Right lung (tissue), 5 donors: ENCODE results near the gene NIN. TPM values are rescaled to one million over a fixed set of nuclear protein-coding genes. Genes with fewer than 3 reads are reported as not detected.
A peak's percentile ranks its signal among the peaks of the same experiment; 100 is the strongest.

ENCODE experiments used
- DNase-seq, 2 donors: peaks; one replicate each; pipeline ENCODE4 v3.0.0-alpha.2; 2013
- polyA plus RNA-seq, 5 donors: library from polyadenylated mRNA; unstranded; fragments of 120-200 nt; gene quantifications; one replicate each; pipeline versions ENCODE4 v1.2.1 to v1.2.3, GENCODE V29; 2013; ENCODE audit warnings: inconsistent platforms in 1 of 5, low replicate concordance in 1 of 5; ENCODE audit not compliant: insufficient read length in 5 of 5, insufficient read depth in 1 of 5

The NIN gene
- polyA plus RNA-seq, 5 donors = 17.5 to 32.7 (median 27.5) TPM

DNA sequence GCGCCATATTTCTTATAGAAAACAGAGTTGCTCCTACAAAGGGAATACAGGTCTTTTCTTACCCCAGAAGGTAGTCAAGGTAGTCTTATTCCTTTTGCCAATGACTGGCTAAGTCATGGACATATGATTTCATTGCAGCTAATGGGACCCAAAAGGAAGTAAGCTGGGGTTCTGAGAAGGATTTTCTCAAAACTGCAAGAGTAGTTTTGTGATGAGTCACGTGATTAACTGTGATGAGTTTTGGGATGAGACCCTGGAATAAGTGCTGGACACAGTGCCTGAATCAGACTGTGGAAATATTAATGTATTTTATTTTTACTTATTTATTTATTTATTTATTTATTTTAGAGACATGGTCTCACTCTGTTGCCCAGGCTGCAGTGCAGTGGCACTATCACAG is 13.4 kb upstream of the NIN start:
- no peak for DNase-seq

DNA sequence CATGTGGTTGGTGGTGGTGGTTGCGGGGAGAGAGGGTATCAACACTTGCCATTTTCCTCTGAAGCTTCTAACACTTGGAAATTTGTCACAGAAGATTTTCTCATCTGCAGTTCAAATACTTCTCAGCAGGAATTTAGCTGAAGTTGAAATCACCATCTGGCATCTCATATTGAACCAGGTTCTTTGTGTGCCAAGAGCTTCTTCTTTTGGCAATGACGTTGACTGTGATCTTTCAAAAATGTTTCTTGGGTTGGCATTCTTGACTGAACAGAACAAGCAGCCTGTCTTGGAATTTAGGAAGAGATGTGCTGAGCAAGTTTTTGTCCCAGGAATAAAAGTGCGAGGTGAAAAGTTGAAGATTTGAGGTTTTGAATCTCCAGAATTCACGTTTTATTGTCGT is 8.7 kb upstream of the NIN start:
- no peak for DNase-seq

DNA sequence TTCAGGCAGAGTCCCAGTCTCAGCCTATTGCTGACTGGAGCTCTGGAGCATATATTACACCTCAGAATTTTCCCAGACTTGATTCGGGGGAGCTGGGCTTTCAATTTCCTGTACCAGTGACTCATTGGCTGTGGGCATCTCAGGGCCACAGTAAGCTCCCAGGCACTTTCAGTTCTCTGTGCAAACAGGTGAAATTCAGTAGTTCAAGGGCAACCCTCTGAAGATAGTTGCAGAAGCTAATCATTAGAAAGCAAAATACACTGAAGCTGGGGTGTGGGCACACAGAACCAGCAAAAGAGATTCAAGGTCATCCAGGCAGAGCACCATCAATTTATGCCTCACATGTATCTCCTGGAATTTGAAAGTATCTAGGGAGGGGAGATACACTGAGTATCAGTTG is 8.1 kb upstream of the NIN start:
- no peak for DNase-seq

DNA sequence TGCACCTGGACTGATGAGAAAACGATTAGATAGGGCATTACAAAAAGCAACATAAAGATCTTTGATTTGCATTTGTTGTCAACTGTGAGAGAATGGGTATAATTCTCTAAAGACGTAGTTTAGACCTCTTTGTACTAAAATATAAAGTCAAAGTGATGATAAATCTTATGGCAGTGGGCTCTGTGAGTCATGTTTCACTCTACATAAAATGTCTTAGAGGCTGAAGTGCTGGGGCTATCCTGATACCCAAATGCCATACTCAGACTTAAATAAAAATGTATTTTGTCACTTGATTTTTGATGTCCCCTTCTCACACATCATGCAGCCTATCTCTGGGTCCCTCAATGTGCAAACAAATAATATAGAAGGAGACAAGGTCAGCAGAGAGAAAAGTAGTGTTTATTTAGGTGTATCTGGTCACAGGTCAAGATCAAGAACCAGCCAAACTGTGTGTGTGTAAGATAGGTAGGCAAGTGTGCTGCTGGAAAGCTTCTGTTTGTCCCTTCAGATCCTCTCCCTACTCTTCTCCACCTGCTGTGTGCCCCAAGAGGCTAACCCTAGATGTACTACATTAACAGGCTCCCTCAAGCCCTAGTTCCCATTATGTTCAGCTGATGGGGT is 7.0 kb upstream of the NIN start:
- no peak for DNase-seq

DNA sequence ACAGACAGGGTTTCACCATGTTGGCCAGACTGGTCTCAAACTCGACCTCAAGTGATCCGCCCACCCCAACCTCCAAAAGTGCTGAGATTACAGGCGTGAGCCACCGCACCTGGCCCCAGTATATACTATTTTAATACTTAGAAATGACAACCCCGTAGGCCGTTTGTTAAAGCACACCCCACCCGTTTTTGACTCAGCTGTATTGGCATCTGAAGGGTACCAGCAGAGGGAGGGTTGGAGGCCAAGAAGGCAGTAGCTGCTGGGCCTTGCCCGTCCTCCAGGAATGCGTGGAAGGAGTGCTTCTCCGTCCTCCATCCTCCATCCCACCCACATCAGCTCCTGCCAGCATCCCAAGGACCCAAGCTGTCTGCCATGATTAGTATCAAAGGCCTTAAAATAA is 6.3 kb upstream of the NIN start:
- no peak for DNase-seq

DNA sequence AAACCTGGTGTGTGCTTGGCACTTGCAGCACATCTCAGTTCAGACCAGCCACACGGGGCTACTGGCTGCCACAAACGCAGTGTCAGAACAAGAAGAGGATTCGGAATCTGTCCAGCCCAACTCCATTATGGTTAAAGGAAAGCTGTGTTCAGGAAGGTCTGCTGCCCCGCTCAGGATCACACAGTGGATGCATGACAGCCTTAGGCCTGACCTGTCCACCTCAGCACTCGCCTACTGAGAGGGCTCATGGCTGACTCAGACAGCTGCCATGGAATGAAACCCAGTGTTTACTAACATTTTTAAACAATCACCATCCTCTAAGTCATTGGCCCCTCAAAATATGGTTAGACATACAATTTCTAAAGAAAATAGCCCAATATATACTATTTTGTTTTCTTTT is 5.6 kb upstream of the NIN start:
- no peak for DNase-seq

DNA sequence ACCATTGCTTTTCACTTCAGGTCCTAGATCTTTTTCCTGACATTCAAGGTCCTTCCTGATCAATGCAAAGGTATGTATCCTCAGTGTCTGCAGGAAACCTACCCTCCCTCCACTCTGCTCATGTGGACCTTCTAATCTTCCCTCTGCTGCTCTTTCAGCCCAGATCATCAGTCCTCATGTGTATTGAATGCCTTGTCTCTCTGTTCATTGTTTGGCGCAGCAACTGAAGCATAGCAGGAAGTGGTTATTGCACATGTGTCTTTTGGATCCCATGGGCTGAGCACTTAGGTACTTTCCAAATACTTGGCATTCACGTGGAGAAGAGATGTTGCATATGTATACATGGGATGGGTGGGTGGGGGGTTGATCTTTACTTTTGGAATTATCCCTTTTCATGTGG is 4.3 kb upstream of the NIN start:
- no peak for DNase-seq

DNA sequence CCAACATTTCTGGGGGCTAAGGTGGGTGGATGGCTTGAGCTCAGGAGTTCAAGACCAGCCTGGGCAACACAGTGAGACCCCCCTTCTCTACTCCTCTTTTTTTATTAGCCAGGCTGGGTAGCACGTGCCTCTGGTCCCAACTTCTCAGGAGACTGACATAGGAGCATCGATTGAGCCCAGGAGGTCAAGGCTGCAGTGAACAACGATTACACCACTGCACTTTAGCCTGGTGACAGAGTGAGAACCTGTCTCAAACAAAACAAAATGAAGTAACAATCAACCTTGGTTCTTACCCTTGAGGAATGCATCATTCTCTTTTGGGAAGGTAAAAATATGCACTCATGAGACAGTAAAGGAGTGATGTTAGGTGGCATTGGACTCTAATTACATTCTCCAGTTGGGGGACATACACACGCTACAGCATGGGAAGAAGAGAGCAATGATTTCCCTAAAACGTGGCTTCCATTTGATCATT is 3.9 kb upstream of the NIN start:
- DNase-seq = no peak

DNA sequence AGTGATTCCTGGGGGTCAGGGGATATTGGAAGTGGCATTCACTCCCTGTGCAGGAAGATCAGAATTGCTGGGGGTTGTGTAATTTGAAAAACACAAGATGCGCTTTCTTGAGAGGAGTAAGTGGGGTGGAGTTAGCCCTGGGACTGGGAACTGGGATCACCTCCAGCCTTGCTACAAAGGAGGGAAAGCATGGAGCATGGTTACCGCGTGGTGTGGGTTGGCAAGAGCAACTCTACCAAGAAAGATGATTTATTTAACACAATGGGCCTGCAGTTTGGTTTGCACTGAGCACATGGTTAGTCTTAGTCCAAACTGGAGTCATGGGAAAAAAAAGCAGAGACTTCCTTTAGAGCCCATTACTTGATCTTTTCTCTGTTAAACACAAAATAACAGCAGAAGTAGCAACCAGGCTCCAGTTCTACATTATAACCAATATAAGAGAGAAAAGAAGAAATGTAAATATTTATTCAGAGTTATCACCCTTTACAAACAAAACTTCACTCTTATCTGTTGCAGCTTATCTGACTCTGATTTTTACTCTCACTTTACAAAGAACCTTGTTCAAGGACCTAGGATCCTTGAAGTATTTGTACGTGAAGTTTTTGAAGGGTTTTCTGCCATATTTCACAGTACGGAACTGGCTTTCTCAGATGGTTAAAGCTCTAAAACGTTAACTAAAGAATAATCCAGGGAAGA is 2.1 kb upstream of the NIN start:
- no peak for DNase-seq

DNA sequence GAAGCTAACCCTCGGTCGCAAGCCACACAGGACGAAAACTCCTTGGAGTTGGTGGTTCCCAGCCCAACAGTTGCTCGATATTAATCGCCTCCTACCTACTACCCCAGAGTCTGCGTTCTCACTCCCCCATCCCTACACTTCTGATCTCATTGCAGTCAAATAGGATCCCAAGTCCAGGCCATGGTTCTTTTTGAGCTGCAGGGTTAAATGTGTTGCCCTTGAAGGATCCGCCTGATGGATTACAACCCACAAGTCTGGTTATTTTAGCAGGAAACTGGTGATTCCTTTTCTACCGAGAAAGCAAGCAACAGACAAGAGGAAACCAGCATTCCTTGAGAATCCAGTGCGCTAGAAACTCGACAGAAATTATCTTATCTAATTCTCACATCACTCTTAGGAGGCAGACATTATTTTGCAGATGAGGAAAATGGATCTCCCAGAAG is 785 bp upstream of the NIN start:
- no peak for DNase-seq

DNA sequence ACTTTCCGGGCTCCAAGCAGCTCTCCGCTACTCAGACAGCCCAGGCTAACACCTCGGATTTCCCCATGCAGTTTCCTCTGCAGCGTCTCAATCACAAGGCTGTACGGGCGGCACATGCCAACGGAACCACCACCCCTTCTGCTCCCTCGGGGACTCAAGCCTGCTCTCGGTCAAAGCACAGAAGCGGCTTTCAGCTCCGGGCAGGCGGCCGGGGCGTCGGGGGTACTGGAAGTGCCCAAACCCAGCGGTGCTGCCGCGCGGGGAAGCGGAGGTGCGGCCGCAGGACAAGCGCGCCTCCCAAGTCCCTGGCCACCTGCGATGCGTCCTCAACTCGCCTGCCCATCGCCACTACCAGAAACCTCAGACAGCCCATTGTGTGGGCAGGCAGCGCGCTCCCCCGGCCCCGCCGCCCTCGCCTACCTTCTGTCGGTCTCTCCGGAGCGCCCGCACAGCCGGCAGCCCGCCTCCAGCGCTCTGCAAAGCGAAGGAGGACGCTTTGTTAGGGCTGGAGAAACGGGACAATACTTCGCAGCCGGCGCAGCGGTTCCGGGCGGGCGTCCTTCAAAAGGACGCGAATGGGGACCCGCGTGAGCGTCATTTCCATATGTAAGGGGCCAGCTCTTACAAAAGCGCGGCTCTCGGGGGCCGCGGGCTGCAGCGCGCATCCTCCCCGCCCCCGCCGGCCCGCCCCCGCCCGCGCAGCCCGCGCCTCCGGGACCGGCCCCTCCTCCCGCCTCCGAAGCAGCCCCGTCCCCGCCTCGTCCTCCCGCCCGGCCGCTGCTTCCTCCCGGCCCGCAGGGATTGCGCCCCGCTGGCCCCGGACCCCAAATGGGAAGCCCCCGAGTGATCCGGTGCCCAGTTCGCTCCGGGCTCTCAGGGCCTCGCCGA is 674 bp downstream of the NIN start:
- DNase-seq = peak; percentile 42 to 51

DNA sequence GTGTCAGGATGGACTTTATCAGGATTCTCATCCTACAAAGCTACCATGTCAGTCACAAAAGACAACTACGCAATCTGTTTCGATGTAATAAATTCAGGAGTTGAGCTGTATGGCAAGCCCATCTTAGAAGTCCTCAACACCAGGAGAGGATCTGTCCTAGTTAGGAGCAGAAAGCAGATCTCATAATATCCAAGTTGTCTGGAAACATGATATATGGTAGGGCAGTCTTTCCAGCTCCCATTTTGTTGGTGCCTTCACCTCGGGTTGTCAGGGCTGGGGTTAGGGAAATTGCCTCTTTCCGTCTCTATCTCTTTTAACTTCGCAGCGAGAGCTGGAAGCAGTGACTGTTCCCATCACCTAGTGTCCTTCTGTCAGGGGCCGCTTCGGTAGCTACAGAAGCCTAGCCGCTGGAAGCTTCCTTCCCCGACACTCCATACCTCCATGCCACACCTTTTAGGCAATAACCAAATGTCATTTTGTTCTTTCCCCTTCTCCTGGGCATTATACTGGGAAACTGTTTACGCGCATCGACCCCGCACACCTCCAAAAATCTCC is 1.4 kb downstream of the NIN start:
- DNase-seq = no peak

DNA sequence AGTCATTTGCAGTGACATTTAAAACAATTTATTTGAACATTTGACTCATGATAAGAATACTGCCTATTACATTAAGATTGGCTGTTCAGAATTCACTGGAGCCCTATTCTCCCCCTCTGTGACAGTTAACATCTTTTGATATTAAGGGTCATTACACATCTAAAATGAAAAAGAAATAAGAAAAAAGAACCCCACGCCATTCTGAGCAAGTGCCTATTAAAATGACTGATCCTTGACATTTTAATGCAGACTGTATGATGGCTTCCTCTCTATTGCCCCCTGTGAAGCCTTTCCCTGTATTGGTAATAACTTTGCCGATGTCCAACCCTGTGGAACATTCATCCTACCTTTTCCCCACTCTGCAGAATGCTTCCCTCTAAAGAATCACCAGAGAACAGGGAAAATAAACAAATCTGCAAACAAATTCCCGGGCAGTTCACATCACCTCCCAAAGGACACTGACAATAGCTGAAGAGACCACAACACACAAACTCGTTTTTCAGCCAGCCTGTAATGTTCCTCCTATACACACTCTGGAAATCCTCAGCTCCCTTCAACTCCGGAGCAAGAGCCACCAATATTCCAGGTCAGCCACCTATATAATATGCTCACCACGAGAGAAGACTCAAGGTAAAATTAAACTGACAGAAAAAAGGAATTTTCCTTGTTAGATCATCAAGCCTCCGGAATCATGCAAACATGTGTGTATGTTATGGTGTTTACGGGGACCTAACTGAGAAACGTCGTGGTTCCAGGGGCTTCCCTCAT is 2.1 kb downstream of the NIN start:
- no peak for DNase-seq

DNA sequence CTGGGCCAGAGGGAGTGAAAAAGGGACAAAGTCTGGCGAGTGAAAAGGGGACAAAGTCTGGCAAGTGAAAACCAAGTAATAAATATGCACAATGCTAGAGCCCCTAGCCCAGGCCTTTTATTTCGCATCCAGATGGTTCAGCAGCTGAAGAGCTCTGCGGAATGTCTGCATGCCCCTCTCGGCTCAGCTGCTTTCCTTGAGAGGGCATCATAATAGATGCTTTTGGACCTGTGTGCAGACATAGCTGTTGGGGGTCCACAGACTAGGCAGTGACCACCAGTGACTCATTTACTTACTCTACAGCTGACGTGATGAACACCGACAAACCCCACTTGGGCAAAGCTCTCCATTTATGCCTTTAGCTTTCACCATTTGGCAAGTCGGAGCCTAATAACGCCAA is 4.3 kb downstream of the NIN start:
- no peak for DNase-seq

DNA sequence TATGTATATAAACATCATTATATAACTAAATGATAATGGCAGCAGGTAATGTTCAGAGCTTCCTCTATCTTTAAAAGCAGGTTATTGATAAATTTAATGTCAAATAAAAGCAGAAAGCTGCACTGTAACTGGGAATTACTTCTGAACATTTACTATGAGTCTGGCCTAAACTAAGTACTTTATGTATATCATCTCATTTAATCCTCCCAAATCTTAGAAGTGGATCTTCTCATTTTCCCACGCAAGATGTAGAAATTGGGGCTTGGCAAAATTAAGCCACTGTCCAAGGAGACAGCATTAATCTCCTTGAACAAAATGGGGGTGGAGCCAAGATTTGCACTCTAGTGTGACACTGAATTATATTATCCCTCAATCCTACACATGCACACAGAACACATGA is 5.7 kb downstream of the NIN start:
- no peak for DNase-seq

DNA sequence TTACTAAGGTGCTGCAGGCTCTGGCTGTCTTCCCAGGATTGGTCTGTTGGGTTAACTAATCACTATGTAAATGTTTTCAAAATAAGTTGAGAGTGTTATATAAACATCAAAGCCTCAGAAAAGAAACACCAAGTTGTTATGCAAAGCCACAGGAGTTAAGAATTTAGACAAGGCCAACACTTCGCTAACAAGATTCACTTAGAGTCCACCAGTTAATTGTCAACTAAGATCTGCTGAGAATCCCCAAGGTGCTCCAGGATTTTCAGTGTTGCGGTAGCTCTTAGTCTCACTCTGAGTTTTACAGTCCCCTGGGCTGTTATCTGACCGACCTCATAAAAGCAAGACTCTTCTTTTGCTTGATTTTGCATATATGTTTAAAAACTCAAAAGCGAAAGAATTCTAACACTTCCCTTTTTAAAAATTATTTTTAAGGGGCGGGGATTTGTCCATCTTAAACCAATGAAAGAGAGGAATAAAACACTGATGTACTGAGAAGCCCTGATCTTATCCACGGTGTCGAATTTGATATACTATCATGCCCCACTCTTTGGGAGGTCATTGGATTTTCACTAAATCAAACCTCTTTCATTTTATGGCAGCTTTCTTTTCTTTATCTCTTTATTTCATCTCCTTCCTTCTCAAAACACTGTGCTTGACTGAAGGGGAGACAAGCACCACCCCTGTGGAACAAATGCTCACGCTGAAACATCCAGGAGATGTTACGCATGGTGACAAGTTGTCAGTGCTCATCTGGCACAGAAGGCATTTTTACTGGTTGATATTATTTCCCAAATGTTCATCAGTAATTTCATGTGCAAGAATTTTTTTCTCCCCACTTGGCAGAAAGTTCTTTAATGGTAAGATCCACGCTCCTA is 7.0 kb downstream of the NIN start:
- DNase-seq = no peak

DNA sequence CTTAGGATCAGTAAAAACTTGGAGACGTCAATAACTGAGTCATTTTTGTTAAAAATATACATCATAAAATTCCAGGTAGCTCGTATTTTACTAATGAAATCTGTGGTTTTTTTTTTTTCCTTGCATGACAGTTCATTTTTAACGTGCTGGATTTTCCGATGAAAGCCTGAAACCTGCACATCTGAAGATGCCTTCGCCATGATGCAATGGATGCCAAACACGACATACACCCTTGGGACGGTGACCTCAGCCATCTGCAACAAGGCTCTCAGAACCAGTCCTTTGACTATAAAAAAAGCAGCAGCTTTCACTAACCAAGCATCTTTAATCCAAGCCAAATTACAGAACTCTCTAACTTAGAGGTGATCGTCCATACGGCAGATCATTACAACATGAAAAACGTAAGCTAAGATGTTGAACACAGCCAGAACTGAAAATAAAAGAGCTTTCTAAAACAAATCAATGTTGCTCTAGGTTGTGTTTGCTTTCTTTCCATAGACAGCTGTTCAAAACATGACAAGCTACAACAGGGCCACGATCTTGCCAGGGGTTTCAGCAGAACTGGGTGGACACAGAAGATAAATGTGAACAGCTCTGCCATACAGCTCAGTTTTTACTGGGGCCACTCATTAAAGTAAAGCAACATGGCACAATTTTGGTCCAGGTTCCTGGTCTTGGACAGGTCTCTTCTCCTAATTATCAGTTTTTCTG is 7.8 kb downstream of the NIN start:
- DNase-seq = no peak

DNA sequence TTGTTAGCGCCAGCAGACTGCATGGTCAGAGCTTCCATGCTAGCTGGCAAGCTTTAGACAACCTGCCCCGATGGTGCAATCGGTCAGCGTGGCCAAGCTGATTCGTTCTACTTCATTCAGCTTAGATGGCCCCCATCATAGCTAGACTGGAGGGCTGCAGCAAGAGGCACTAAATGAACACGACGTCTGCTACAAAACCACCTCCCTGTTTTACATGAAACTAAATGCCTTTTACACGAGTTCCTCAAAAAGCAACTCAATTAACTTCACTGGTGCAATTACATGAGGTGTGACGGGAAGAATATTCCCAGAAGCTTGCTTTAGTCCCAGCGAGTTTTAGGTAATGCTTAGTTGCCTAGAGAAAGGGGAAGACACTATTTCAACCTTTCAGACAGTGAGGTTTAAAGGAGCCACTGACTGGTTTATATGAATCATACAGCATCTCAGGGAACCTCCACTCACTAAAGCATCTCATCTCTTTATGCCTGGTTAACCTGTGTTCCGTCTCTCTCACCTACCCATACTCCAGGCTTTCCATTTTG is 8.4 kb downstream of the NIN start:
- DNase-seq = no peak
